Heart right ventricle (tissue), 16 donors: ENCODE results near the gene ZC3H13. TPM values are rescaled to one million over a fixed set of nuclear protein-coding genes. Genes with fewer than 3 reads are reported as not detected.

Source experiments
- ATAC-seq, 8 donors: fragments of 200-7000 bp; cut with Tn5 transposase; one replicate each; pipeline ENCODE4 v1.9.1; 2020; ENCODE audit warnings: mild to moderate bottlenecking in 8 of 8, moderate library complexity in 8 of 8, moderate number of reproducible peaks in 1 of 8
- DNase-seq, 2 donors: peaks; one replicate each; pipeline ENCODE4 v3.0.0-alpha.2; 2020
- H3K27ac ChIP-seq, 10 donors: fragments of 200-600 bp; sonication (generic) in 2 of 10; one replicate each; pipeline versions ENCODE4 v1.5.0 to v1.8.0; 2020 to 2022; ENCODE audit warnings: mild to moderate bottlenecking in 3 of 10
- H3K27me3 ChIP-seq, 7 donors: fragments of 200-600 bp; one replicate each; pipeline ENCODE4 v1.8.0; 2021 to 2022; ENCODE audit warnings: mild to moderate bottlenecking in 2 of 7
- H3K36me3 ChIP-seq, 9 donors: fragments of 200-600 bp; sonication (generic) in 1 of 9; one replicate each; pipeline versions ENCODE4 v1.5.0 to v1.8.0; 2020 to 2022; ENCODE audit warnings: mild to moderate bottlenecking in 2 of 9
- H3K4me1 ChIP-seq, 9 donors: fragments of 200-600 bp; sonication (generic) in 1 of 9; one replicate each; pipeline versions ENCODE4 v1.5.0 to v1.8.0; 2020 to 2022; ENCODE audit warnings: mild to moderate bottlenecking in 4 of 9
- H3K4me3 ChIP-seq, 10 donors: fragments of 200-600 bp; sonication (generic) in 2 of 10; one replicate each; pipeline versions ENCODE4 v1.5.0 to v1.8.0; 2020 to 2022; ENCODE audit warnings: mild to moderate bottlenecking in 7 of 10, moderate library complexity in 2 of 10
- H3K9me3 ChIP-seq, 11 donors: fragments of 200-600 bp in 10 of 11; sonication (generic) in 2 of 11; one replicate each; pipeline versions ENCODE4 v1.5.0 to v1.8.0; 2013 to 2022; ENCODE audit warnings: mild to moderate bottlenecking in 2 of 11, control low read depth in 1 of 11, moderate library complexity in 1 of 11
- WGBS, 2 donors: extraction: QIAGEN DNeasy Blood & Tissue Kit; methylation state at CpG; one replicate each; pipeline ENCODE4 v1.1.7; 2013; ENCODE audit warnings: inconsistent platforms in 1 of 2; 5-methylcytosine and 5-hydroxymethylcytosine counted together
- intact Hi-C, 10 donors: fragments of 100-400 bp; cut with DNase I; formaldehyde crosslinking; loops; one replicate each; pipeline versions ENCODE4 v1.11.1 to v1.14.2; 2022
- polyA plus RNA-seq, 2 donors: library from polyadenylated mRNA; stranded (reverse); fragments of 200-250 nt; gene quantifications; one replicate each; pipeline ENCODE4 v1.2.3, GENCODE V29; 2013
- total RNA-seq, 10 donors: library from RNA; stranded (reverse); fragmentation: NEBNext Ultra II Directional in 3 of 10; extraction: Animal tissue kit (Norgen Biotek cat#: 25700) in 3 of 10; gene quantifications; one replicate each; pipeline versions ENCODE4 v1.2.1 to v1.2.4, GENCODE V29; 2021 to 2023
- TF ChIP-seq, protein P1 (sequence below), 9 donors: fragments of 200-600 bp; sonication (generic) in 2 of 9; IDR thresholded peaks; one replicate each; pipeline versions ENCODE4 v1.5.0 to v1.8.0; 2021 to 2022; ENCODE audit warnings: antibody characterized with exemption in 9 of 9, mild to moderate bottlenecking in 5 of 9, moderate library complexity in 1 of 9
- donor health status: Arrhythmogenic right ventricular cardiomyopathy.
- donor health status: ischemic (EF 13 %, LVEDD 7.1; RV severe dilation, severe dysfunction).
- donor health status: healthy with polysubstance abuse.
- donor health status: DM: no; HTN: yes; CAD: no.
- donor health status: DM: no; HTN: no; CAD: no.
- donor health status: ischemic (EF 25% LVEDD 6.9; RV normal size, moderate dysfunction).
- donor health status: ischemic (EF 25% LVEDD 5.7; RV mildly dilated, moderate dysfunction).
- donor health status: healthy.
- donor health status: DM: yes; HTN: yes; CAD: no.
- donor health status: Ischemic cardiomyopathy.
- donor health status: ischemic (EF 35%, LVEDD 5.7; RV mildly dilated, moderate dysfunction).
- donor health status: nonischemic (EF 11% LVEDD 7.7; RV severe dilation, severe dysfunction).
- donor health status: DM: yes; HTN: yes; CAD: no.
- donor health status: PGD.
- donor health status: ischemic (EF 29% LVEDD 5.4; RV normal size, mild dysfunction).
- donor health status: nonischemic (EF 23%, LVEDD 6.1; RV moderate dilation, normal function).

The ZC3H13 gene
- total and polyA plus RNA-seq, 12 donors: 6.7 to 50.1 (median 43.4) TPM

DNA sequence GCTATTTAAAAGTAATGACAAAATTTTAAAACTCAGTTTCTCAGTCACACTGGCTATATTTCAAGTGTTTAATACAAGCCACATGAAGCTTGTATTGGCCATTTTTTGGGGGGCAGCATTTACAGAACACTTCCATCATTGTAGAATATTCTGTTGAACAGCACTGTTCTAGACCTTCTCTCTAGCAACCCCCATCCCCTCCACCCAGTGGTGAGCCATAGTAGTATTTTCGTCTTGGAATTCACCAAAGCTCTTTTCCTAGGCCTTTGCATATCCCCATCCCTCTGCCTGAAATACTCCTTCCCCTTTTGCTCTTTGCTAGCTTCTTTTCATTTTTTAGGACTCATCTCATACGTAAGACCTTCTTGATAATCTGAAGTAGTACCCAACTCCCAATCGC, 99.5 kb downstream of the ZC3H13 start:
- WGBS, 2 donors: 91 to 93% methylated on average over 3 of the region's 3 CpGs
- intact Hi-C loops: no loop called here

DNA sequence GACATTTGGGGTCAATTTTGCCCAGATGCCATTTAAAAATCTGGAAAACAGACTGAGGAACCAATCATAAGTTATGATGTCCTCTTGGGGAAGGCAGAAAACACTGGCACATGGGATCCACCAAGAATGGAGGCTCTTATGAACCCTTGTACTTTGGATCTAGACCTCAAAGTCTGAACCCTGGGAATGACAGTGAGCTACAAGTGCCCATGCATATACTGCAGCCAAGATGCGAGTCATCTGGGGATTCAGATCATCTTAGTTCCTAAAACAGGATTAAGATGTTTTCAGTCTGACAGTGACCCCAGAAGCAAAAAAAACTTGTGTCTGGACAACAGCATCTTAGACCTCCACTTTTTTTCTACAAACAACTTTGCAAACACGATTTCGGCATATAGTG, 100.8 kb downstream of the ZC3H13 start:
- 78 to 82% methylated on average over 3 of the region's 3 CpGs for WGBS, 2 donors

More for the DNA sequence above, 99.5 kb downstream of the ZC3H13 start:
- peaks cover 0 to 32% (median 0%) of the 10 kb centered on the region in 9 donors for H3K4me1 ChIP-seq
- TF ChIP-seq, protein P1, sequence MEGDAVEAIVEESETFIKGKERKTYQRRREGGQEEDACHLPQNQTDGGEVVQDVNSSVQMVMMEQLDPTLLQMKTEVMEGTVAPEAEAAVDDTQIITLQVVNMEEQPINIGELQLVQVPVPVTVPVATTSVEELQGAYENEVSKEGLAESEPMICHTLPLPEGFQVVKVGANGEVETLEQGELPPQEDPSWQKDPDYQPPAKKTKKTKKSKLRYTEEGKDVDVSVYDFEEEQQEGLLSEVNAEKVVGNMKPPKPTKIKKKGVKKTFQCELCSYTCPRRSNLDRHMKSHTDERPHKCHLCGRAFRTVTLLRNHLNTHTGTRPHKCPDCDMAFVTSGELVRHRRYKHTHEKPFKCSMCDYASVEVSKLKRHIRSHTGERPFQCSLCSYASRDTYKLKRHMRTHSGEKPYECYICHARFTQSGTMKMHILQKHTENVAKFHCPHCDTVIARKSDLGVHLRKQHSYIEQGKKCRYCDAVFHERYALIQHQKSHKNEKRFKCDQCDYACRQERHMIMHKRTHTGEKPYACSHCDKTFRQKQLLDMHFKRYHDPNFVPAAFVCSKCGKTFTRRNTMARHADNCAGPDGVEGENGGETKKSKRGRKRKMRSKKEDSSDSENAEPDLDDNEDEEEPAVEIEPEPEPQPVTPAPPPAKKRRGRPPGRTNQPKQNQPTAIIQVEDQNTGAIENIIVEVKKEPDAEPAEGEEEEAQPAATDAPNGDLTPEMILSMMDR (IDR thresholded peaks at IDR 0.05): no peak
- ATAC-seq: no peak
- no peak for DNase-seq
- no peaks in the 10 kb centered on the region for H3K9me3 ChIP-seq
- H3K4me3 ChIP-seq: no peak overlapping the region
- H3K27ac ChIP-seq: no peak overlapping the region
- H3K36me3 ChIP-seq: peaks cover 0 to 42% (median 12%) of the 10 kb centered on the region in 9 donors
- no peaks in the 10 kb centered on the region for H3K27me3 ChIP-seq

DNA sequence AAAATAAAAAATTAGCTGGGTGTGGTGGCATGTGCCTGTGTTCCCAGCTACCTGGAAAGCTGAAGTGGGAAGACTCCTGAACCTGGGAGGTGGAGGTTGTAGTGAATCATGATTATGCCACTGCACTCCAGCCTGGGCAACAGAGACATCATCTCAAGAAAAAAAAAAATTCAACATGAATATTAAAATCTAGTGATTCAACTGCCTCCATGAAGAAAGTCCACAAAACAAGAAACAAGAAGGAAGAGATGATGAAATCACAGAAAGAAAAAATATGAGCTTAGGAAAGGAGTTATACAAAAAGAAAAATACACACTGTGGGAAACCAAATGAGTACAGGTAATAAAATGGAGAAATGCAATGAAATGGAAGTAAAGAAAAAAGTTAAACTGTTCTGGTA, 101.4 kb downstream of the ZC3H13 start:
- DNase-seq (no peak), ATAC-seq (no peak)
- Histone ChIP-seq H3K27ac (peak overlapping the region in 2 of 10 donors; percentile 33 to 84), H3K27me3 (no peaks in the 10 kb centered on the region), H3K4me3 (no peak overlapping the region), H3K36me3 (peaks cover 0 to 23% (median 3%) of the 10 kb centered on the region in 9 donors), H3K4me1 (peaks cover 0 to 32% (median 0%) of the 10 kb centered on the region in 9 donors), H3K9me3 (no peaks in the 10 kb centered on the region)
- TF ChIP-seq, protein P1 (IDR thresholded peaks at IDR 0.05): no peak
- intact Hi-C loops: no loop called here

More for the DNA sequence above, 100.8 kb downstream of the ZC3H13 start:
- Histone ChIP-seq H3K4me3 (no peak overlapping the region), H3K9me3 (no peaks in the 10 kb centered on the region), H3K27ac (peak overlapping the region in 1 of 10 donors; percentile 84), H3K4me1 (peaks cover 0 to 32% (median 0%) of the 10 kb centered on the region in 9 donors), H3K36me3 (peaks cover 0 to 28% (median 8%) of the 10 kb centered on the region in 9 donors), H3K27me3 (no peaks in the 10 kb centered on the region)
- DNase-seq (no peak), ATAC-seq (no peak)
- TF ChIP-seq, protein P1 (IDR thresholded peaks at IDR 0.05): no peak
- intact Hi-C loops: no loop called here

DNA sequence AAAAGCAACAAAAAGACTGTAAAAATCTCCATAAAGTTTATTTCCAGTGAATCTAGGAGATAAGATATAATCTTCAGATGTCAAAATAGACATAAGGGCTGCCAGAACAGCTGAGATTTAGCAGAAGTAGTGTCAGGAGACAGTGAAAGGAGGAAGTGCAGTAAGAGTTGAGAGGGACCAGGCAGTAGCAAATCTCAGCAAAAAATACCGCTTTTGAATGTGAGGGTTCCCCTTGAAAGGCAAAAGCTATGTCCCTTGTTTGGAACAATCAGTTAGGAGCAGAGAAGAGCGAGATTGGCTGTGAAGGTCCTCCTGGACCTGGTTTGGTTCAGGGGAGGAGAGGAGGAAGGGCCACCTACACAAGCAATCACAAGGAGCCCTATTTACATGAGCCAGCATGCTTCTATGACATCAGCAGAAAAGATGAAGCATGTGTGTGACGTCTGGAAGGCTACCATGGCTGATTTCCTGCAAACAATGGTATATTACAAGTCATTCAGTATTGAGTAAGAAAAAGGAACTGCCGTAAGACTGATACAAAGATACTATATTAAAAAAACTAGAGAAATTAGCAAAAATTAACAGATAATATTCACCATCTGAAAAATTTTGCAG, 102.1 kb downstream of the ZC3H13 start:
- H3K27me3 ChIP-seq: no peaks in the 10 kb centered on the region
- 79 to 83% methylated on average over 4 of the region's 4 CpGs for WGBS, 2 donors
- ATAC-seq: peak in 6 of 8 donors; percentile 35 to 82 (median 57)

More for the DNA sequence above, 102.1 kb downstream of the ZC3H13 start:
- H3K4me3 ChIP-seq: no peak overlapping the region
- no peak for DNase-seq
- H3K4me1 ChIP-seq: peaks cover 0 to 27% (median 0%) of the 10 kb centered on the region in 9 donors
- intact Hi-C loops: no loop called here
- peaks cover 0 to 16% (median 0%) of the 10 kb centered on the region in 9 donors for H3K36me3 ChIP-seq
- TF ChIP-seq, protein P1 (IDR thresholded peaks at IDR 0.05): no peak
- H3K9me3 ChIP-seq: no peaks in the 10 kb centered on the region
- H3K27ac ChIP-seq: peak overlapping the region in 4 of 10 donors; percentile 1 to 84 (median 32)
